ENCODE results near the gene SNCB. TPM values are rescaled to one million over a fixed set of nuclear protein-coding genes. Genes with fewer than 3 reads are reported as not detected.
"Not testable (repeated sequence)": the region's sequence is repeated elsewhere in the genome, so short reads cannot be mapped to it uniquely, and the experiment has no call there.

Gene SNCB
- total and polyA plus RNA-seq, 11 donors: 0.23 TPM; not detected in 10

DNA sequence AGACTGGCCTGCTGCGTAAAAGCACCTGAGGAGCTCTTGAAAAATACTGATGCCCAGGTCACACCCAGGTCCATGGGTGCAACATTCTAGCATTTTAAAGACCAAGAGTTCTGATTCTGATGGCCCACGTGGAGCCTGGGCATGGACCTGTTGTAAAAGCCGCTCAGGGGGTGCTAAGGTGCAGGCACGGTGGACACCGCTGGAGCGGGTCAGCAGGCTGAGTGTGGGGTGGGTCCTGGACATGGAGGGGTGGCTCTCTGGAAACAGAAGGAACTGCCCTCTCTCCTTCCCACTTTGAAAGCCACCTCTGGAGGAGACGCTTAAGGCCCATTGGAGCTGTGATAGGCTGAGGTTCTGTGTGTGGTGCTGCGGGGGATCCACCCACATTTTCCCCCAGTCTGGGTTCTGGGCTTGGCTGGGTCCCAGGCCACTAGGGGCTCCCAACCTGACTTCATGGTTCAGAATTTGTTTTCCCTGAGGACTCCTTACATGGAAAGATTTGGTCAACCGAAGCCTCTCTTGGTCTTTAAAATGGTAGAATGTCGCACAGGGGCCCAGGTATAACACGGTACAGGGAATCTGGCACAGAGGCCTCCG is 37.0 kb downstream of the SNCB start:
- Histone ChIP-seq H3K4me1 (peaks cover 0 to 12% (median 0%) of the 10 kb centered on the region in 12 donors), H3K4me3 (no peak overlapping the region), H3K36me3 (no peaks in the 10 kb centered on the region), H3K9me3 (no peaks in the 10 kb centered on the region), H3K27me3 (peaks cover 0 to 17% (median 0%) of the 10 kb centered on the region in 9 donors), H3K27ac (no peak overlapping the region)
- WGBS, 4 donors: 91 to 94% (median 92%) methylated on average over 9 to 12 of the region's 12 CpGs
- no peak for ATAC-seq
- intact Hi-C loops (cut with DNase I): no loop called here
- no peak for TF ChIP-seq POLR2A (IDR thresholded peaks at IDR 0.05)
- TF ChIP-seq, protein P1, sequence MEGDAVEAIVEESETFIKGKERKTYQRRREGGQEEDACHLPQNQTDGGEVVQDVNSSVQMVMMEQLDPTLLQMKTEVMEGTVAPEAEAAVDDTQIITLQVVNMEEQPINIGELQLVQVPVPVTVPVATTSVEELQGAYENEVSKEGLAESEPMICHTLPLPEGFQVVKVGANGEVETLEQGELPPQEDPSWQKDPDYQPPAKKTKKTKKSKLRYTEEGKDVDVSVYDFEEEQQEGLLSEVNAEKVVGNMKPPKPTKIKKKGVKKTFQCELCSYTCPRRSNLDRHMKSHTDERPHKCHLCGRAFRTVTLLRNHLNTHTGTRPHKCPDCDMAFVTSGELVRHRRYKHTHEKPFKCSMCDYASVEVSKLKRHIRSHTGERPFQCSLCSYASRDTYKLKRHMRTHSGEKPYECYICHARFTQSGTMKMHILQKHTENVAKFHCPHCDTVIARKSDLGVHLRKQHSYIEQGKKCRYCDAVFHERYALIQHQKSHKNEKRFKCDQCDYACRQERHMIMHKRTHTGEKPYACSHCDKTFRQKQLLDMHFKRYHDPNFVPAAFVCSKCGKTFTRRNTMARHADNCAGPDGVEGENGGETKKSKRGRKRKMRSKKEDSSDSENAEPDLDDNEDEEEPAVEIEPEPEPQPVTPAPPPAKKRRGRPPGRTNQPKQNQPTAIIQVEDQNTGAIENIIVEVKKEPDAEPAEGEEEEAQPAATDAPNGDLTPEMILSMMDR (IDR thresholded peaks at IDR 0.05): no peak
- DNase-seq: no peak

DNA sequence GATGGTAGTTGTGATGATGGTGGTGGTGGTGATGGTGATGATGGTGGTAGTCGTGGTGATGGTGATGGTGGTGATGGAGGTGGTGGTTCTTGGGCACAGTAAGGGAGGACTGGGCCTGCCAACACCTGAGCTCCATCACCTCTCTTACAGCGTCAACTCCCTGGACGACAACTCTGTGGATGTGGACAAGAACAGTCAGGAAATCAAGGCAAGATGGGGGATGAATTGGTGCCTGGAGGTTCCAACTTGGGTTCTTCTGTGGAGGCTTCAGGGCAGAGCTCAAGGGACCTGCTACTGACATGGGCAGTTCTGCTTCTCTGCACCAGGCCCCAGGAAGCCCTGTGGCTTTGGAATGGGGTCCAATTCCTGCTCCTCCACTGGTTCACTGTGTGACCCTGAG is 37.8 kb downstream of the SNCB start:
- ATAC-seq (no peak), DNase-seq (no peak)
- no peaks in the 10 kb centered on the region for H3K9me3 ChIP-seq
- H3K27me3 ChIP-seq: peaks cover 0 to 12% (median 0%) of the 10 kb centered on the region in 9 donors
- 89 to 97% (median 93%) methylated on average over 3 of the region's 3 CpGs for WGBS, 4 donors
- H3K4me3 ChIP-seq: no peak overlapping the region
- no peak overlapping the region for H3K27ac ChIP-seq
- intact Hi-C loops (cut with DNase I): no loop called here
- no peaks in the 10 kb centered on the region for H3K36me3 ChIP-seq
- peaks cover 0 to 12% (median 0%) of the 10 kb centered on the region in 12 donors for H3K4me1 ChIP-seq
- TF ChIP-seq, protein P1 (IDR thresholded peaks at IDR 0.05): no peak
- TF ChIP-seq POLR2A (IDR thresholded peaks at IDR 0.05): no peak

- ATAC-seq; H3K27me3 ChIP-seq; DNase-seq; H3K36me3 ChIP-seq; H3K27ac ChIP-seq; H3K9me3 ChIP-seq; H3K4me1 ChIP-seq; intact Hi-C loops (cut with DNase I); H3K4me3 ChIP-seq: not testable (repeated sequence)
- 29 to 73% (median 54%) methylated on average over 2 of the region's 2 CpGs for WGBS, 4 donors
Measured at GRCh38 chr5:176591667-176592066, 38.7 kb downstream of the SNCB start.

DNA sequence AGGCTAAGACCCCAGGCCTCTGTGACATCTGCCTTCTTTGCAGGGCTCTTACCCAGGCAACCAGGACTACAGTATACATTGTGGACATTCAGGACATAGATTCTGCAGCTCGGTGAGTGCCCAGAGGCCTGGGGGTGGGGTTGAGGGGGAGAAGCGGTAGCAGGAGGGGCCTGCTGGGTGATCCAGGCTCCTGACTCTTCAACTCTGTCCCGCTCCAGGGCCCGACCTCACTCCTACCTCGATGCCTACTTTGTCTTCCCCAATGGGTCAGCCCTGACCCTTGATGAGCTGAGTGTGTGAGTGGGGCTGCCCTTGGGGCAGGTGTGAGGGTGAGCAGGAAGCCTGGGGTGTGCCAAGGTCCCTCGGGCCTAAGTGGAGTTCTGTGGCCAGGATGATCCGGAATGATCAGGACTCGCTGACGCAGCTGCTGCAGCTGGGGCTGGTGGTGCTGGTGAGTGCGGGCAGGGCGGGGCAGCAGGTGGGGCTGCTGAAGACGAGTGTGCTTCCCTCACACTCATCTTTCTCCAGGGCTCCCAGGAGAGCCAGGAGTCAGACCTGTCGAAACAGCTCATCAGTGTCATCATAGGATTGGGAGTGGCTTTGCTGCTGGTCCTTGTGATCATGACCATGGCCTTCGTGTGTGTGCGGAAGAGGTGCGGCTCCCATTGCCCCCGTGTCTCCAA is 40.2 kb downstream of the SNCB start:
- intact Hi-C loops (cut with DNase I): no loop called here

More for the DNA sequence above, 40.2 kb downstream of the SNCB start:
- no peaks in the 10 kb centered on the region for H3K27me3 ChIP-seq
- no peaks in the 10 kb centered on the region for H3K4me1 ChIP-seq
- DNase-seq (no peak), ATAC-seq (no peak)
- TF ChIP-seq, protein P1 (IDR thresholded peaks at IDR 0.05): no peak
- no peak for TF ChIP-seq POLR2A (IDR thresholded peaks at IDR 0.05)
- no peaks in the 10 kb centered on the region for H3K36me3 ChIP-seq
- H3K27ac ChIP-seq: no peak overlapping the region
- no peak overlapping the region for H3K4me3 ChIP-seq
- peaks cover 0 to 12% (median 3%) of the 10 kb centered on the region in 12 donors for H3K9me3 ChIP-seq
- 81 to 88% (median 86%) methylated on average over 12 to 17 of the region's 17 CpGs for WGBS, 4 donors
